ENCODE measurements around the gene SIX2.

DNA sequence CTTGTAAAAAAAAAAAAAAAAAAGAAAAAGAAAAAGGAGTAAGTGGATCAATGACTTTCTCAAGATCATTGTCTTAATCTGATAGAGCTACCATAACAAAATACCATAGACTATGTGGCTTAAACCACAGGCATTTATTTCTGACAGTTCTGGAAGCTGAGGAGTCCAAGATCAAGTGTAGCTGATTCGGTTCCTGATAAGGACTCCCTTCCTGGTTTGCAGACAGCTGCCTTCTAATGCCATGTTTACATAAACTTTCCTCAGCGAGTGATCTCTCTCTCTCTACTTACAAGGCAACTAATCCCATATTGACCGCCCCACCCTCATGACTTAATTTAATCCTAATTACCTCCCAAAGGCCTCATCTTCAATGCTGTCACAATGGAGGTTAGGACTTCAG, 36.5 kb upstream of the SIX2 start:
- TF ChIP-seq, protein P1, sequence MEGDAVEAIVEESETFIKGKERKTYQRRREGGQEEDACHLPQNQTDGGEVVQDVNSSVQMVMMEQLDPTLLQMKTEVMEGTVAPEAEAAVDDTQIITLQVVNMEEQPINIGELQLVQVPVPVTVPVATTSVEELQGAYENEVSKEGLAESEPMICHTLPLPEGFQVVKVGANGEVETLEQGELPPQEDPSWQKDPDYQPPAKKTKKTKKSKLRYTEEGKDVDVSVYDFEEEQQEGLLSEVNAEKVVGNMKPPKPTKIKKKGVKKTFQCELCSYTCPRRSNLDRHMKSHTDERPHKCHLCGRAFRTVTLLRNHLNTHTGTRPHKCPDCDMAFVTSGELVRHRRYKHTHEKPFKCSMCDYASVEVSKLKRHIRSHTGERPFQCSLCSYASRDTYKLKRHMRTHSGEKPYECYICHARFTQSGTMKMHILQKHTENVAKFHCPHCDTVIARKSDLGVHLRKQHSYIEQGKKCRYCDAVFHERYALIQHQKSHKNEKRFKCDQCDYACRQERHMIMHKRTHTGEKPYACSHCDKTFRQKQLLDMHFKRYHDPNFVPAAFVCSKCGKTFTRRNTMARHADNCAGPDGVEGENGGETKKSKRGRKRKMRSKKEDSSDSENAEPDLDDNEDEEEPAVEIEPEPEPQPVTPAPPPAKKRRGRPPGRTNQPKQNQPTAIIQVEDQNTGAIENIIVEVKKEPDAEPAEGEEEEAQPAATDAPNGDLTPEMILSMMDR (IDR thresholded peaks at IDR 0.05): no peak
- no peak for TF ChIP-seq POLR2A (IDR thresholded peaks at IDR 0.05)
